ENCODE results near the gene TTLL1.

TTLL1 gene

DNA sequence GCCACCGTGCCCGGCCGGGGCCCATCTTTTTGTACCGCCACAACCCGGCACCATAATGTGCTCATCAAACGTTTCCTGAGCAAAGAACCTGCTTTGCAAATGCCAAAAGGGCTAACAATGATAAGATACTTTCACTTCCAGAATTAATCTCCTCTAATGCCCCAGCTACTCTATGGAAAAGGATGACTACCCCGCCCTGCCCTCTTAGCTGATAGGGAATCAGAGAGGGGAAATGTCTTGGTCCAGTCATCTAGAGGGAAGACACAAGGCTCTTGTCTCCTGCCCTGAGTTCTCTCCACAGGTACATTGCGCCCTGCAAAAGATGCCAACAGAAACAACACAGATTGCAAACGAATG lies 586 bp downstream of the TTLL1 start:
- no peak for TF ChIP-seq TAF1 (IDR thresholded peaks at IDR 0.05; ENCODE audit: borderline replicate concordance, low read depth, low read length)
- no peak for TF ChIP-seq POLR2A (IDR thresholded peaks at IDR 0.05; ENCODE audit: low read depth, low read length)
- no peak for TF ChIP-seq POLR2AphosphoS5 (IDR thresholded peaks at IDR 0.05; ENCODE audit: low read depth, low read length)
- DNase-seq (ENCODE audit: insufficient read length) (no peak), FAIRE-seq (no peak)

DNA sequence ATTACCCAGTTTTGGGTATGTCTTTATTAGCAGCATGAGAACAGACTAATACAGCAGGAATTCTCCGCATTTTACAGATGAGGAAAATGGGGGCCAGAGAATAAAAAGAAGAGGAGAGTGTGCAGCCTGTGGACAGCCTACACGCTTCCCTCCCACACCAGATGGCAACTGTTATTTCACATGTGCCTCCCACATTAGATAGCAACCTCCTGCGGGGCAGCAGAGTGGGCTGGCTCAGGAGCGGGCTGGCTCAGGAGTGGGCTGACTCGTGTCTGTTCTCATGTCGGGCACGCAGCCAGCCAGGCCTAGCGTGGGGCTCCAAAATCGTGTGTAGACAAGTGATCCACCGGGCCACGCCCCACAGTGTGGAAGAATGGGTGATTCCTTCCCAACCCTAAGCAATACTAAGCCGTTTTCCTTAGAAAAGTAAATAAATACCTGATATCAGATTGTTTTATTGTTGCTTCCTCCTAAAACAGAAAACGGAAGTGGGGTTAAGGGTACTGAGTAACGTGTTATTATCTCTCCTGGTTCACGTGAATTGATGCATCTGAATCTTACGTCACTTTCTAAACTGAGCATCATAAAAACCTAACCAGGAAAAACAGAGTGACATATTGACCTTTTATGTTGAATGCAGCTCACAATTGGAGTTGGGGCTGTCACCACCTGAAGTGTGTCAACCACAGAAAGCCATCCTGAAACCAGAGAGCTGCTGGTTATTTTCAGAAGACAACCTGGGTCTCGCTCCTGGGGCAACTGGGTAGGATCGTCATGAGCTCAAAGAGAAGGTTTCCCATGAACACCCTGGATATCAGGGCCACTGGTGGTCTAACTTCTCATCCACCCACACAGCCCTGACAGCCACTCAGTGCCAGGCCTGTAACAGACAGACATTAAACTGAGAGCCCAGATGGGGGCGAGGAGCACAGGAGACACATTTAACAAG lies 3.3 kb downstream of the TTLL1 start:
- no peak for FAIRE-seq
- no peak for DNase-seq (ENCODE audit: insufficient read length)
- TF ChIP-seq POLR2AphosphoS5 (IDR thresholded peaks at IDR 0.05; ENCODE audit: low read depth, low read length) = no peak
- TF ChIP-seq TAF1 (IDR thresholded peaks at IDR 0.05; ENCODE audit: borderline replicate concordance, low read depth, low read length) = no peak
- no peak for TF ChIP-seq POLR2A (IDR thresholded peaks at IDR 0.05; ENCODE audit: low read depth, low read length)

DNA sequence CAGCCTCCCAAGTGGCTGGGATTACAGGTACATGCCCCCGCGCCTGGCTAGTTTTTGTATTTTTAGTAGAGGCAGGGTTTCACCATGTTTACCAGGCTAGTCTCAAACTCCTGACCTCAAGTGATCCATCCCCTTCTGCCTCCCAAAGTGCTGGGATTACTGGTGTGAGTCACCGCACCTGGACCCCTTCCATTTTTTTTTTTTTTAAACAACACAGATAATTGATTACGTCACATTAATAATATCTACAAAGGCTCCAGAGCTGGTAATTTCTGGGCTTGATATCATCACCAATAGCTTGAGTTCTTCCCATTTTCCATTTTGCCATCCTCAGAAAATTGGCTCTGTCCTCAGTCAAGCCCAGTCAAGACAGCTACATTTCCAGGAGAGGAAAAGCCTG lies 7.2 kb downstream of the TTLL1 start:
- no peak for TF ChIP-seq POLR2AphosphoS5 (IDR thresholded peaks at IDR 0.05; ENCODE audit: low read depth, low read length)
- FAIRE-seq (no peak), DNase-seq (ENCODE audit: insufficient read length) (no peak)

DNA sequence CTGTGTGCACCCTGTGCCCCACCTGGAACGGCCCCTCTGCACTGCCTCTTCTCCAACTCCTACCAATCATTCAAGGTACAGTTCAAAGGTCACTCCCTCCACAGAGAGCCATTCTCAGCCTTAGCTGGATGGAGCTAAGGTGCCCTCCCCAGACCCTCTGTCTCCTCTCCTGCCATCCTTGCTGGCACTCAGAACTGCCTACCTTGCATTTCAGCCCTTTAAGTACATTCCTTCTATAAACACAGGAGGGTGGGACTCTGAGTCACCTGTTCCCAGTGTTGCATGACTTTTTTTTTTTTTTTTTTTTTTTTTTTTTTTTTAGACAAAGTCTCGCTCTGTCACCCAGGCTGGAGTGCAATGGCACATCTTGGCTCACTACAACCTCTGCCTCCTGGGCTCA lies 8.6 kb downstream of the TTLL1 start:
- DNase-seq (ENCODE audit: insufficient read length) = no peak
- FAIRE-seq = no peak
- no peak for TF ChIP-seq POLR2AphosphoS5 (IDR thresholded peaks at IDR 0.05; ENCODE audit: low read depth, low read length)

DNA sequence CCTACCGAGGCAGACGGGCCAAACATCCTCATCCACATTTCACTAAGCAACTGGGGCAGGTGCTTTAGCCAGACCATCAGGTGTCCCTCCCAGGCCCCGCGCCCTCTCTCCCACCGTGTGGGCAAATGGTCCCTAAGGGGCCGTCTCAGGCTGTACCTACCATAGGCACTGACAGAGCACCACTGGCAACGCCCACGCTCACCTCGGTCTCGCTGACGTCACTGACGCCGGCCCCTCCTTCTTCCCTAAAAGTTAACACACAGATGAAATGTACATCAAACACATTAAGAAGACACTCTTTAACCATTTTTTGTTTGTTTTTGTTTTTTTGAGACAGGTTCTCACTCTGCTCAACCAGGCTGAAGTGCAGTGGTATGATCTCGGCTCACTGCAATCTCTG lies 9.4 kb downstream of the TTLL1 start:
- TF ChIP-seq POLR2A (IDR thresholded peaks at IDR 0.05; ENCODE audit: low read depth, low read length) (no peak), TAF1 (IDR thresholded peaks at IDR 0.05; ENCODE audit: borderline replicate concordance, low read depth, low read length) (no peak), POLR2AphosphoS5 (IDR thresholded peaks at IDR 0.05; ENCODE audit: low read depth, low read length) (no peak)
- DNase-seq (ENCODE audit: insufficient read length) (no peak), FAIRE-seq (no peak)

DNA sequence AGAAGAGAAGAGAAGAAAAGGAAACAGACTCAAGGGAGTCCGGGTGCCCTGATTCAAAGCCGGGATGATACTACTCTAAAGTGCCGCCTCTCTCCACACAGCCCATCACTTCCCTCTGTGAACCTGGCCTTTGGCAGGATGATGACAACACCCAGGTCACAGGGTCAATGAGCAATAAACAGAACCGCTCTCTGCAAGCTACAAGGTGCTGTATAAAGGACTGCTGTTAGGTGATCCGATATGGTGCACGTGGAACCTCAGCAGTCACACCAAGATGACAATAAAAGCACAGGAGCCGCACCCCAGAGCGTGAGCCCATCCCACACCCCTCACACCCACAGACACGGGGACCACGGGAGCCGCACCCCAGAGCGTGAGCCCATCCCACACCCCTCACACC lies 10.7 kb downstream of the TTLL1 start:
- no peak for DNase-seq (ENCODE audit: insufficient read length)
- TF ChIP-seq POLR2AphosphoS5 (IDR thresholded peaks at IDR 0.05; ENCODE audit: low read depth, low read length) = no peak
- TF ChIP-seq POLR2A (IDR thresholded peaks at IDR 0.05; ENCODE audit: low read depth, low read length) = no peak
- no peak for TF ChIP-seq TAF1 (IDR thresholded peaks at IDR 0.05; ENCODE audit: borderline replicate concordance, low read depth, low read length)
- FAIRE-seq = no peak

DNA sequence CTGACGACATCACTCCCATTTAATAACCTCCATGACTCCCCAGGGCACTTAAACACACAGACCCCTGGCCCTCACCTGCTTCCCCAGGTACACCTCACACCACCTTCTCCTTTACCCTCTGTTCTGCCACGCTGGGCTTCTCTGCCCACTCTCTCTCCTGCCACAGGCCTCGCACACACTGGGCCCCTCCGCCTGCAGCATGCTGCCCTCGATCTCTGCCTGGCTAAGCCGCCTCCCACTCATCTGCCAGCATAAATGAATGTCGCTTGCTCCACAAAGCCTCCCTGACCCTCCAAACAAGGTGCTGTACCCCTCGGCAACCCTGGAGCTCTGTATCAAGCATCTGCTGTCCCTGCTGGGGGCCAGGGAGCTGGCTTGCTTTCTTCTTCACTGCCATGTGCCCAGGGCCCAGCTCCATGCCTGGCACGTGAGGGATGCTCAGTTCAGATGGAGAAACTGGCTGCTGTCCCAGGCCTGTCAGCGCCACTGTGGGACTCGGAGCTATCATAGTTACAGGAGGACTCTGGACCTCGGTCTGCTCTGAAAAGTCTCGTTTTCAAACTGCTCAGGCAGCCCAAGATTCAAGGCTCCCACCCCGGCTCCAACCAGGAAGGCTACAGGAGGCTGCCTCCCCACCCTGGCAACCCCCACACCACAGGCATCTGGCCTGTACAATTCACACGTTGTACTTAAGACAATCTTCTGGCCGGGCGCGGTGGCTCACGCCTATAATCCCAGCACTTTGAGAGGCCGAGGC lies 11.9 kb downstream of the TTLL1 start:
- no peak for TF ChIP-seq POLR2A (IDR thresholded peaks at IDR 0.05; ENCODE audit: low read depth, low read length)
- TF ChIP-seq TAF1 (IDR thresholded peaks at IDR 0.05; ENCODE audit: borderline replicate concordance, low read depth, low read length) = no peak
- TF ChIP-seq POLR2AphosphoS5 (IDR thresholded peaks at IDR 0.05; ENCODE audit: low read depth, low read length) = no peak
- DNase-seq (ENCODE audit: insufficient read length) (no peak), FAIRE-seq (no peak)

DNA sequence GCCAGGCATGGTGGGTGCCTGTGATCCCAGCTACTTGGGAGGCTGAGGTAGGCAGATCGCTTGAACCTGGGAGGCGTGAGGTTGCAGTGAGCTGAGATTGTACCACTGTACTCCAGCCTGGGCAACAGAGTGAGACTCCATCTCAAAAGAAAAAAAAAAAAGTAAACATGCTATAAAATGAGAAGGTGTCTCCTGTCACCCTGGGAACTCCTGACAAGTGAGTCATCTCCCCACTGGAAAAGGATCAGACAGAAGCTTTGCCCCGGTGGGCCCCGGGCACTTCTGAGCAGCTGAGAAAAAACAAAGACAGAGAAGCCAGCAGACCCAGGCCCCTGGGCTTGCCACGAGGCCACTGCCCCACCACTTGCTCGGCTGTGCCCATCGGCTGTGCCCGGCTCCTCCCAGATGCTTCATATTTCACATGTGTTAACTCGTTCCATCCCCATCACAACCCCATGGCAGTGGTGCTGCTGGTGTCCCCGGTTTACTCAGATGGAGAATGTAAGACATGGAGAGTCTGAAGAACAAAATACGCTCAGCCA lies 22.3 kb downstream of the TTLL1 start:
- no peak for DNase-seq (ENCODE audit: insufficient read length)
- FAIRE-seq = no peak
- no peak for TF ChIP-seq POLR2A (IDR thresholded peaks at IDR 0.05; ENCODE audit: low read depth, low read length)
- no peak for TF ChIP-seq TAF1 (IDR thresholded peaks at IDR 0.05; ENCODE audit: borderline replicate concordance, low read depth, low read length)
- TF ChIP-seq POLR2AphosphoS5 (IDR thresholded peaks at IDR 0.05; ENCODE audit: low read depth, low read length) = no peak

DNA sequence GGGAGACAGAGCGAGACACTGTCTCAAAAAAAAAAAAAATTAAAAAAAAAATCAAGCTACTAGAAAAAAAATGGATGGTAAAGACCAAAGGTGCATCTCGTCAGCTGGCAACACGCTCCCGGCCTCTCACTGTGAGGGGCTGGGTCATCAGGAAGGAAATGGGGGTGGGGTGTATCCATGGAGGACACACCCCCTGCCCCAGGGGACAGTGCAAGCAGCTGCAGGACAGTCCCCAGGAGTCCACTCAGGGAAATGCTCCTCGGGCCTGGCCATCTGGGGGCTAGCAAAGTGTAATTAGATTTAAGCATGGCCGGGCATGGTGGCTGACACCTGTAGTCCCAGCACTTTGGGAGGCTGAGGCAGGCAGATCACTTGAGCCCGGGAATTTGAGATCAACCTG lies 23.1 kb downstream of the TTLL1 start:
- no peak for DNase-seq (ENCODE audit: insufficient read length)
- no peak for FAIRE-seq
- no peak for TF ChIP-seq TAF1 (IDR thresholded peaks at IDR 0.05; ENCODE audit: borderline replicate concordance, low read depth, low read length)
- TF ChIP-seq POLR2AphosphoS5 (IDR thresholded peaks at IDR 0.05; ENCODE audit: low read depth, low read length) = no peak

DNA sequence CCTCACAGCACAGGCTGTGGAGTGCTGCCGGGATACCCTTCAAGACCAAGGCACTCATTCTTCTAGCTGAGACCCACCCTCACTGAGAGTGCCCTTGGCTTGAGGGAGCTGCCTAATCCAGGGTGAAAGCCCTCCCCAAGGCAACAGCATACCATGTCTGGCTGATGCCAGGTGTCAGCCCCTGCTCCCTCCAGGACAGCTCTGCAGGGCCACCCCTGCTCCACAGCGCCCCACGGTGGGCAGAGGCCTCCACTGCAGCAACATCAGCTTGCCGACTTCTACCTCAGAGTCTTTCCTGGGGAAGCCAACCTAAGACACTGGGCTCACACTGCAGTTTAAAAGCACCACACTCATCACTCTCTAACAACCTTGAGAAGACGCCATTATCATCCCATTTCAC lies 29.0 kb downstream of the TTLL1 start:
- FAIRE-seq = peak; percentile 70

DNA sequence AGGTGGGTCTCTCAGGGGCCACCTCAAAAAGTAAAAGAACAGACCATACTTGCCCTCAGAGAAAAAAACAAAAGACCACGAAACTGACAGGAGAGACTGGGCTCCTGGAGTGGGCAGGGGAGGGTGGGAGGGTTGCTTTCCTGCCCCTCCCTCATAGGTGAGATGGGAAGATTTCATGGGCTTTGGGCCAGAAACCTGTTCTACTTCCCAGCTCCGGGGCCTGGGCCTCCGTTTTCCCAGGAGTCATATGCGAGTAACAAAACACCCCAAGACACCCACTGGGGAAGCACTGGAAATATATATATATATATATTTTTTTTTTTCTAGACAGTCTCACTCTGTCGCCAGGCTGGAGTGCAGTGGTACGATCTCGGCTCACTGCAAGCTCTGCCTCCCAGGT lies 31.6 kb downstream of the TTLL1 start:
- DNase-seq (ENCODE audit: insufficient read length) (no peak), FAIRE-seq (no peak)
- TF ChIP-seq TAF1 (IDR thresholded peaks at IDR 0.05; ENCODE audit: borderline replicate concordance, low read depth, low read length) (no peak), POLR2AphosphoS5 (IDR thresholded peaks at IDR 0.05; ENCODE audit: low read depth, low read length) (no peak)

More for the DNA sequence above, 29.0 kb downstream of the TTLL1 start:
- DNase-seq (ENCODE audit: insufficient read length) = no peak
- TF ChIP-seq POLR2A (IDR thresholded peaks at IDR 0.05; ENCODE audit: low read depth, low read length) = no peak
- no peak for TF ChIP-seq POLR2AphosphoS5 (IDR thresholded peaks at IDR 0.05; ENCODE audit: low read depth, low read length)
- TF ChIP-seq TAF1 (IDR thresholded peaks at IDR 0.05; ENCODE audit: borderline replicate concordance, low read depth, low read length) = no peak

DNA sequence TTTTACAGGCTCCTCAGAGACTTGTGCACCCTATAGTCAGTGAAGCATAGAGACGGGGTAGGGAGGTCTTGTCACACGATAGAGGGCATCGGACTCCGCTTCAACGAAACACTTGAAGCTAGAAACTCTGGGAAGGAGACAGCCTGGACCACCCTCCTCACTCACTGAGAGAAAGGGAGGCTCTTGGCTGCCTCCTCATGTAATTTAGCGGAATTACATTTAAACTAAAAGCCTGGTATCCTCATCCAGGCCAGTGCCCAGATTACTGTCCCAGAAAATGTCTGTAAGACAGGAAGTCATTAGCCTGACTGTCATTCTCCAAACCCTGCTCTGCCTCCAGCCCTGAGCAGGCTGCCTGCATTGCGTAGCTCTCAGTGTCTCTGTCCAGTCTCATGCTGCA lies 36.0 kb downstream of the TTLL1 start:
- FAIRE-seq = no peak
- TF ChIP-seq POLR2AphosphoS5 (IDR thresholded peaks at IDR 0.05; ENCODE audit: low read depth, low read length) = no peak
- no peak for TF ChIP-seq POLR2A (IDR thresholded peaks at IDR 0.05; ENCODE audit: low read depth, low read length)
- no peak for TF ChIP-seq TAF1 (IDR thresholded peaks at IDR 0.05; ENCODE audit: borderline replicate concordance, low read depth, low read length)
- DNase-seq (ENCODE audit: insufficient read length) = no peak

Data from GM12892 (cell line).